HG03108 (cell line): ENCODE data around the gene SKIDA1.
"Not testable (repeated sequence)": the region's sequence is repeated elsewhere in the genome, so short reads cannot be mapped to it uniquely, and the experiment has no call there.

Source experiments
- ATAC-seq: cut with Tn5 transposase; IDR thresholded peaks from one replicate; pipeline ENCODE4 v1.9.1; 2021; ENCODE audit warnings: moderate library complexity; ENCODE audit not compliant: unreplicated experiment

The SKIDA1 gene

GRCh38 chr10:21525367-21526187 lies at the start of gene SKIDA1:
TSS of gene SKIDA1 (minus strand) at chr10:21525682. CDS start at chr10:21517822, 7,860 bp downstream.
- peak; percentile 42 for ATAC-seq

- ATAC-seq, result not testable (repeated sequence)
These were observed 49.0 kb upstream of the SKIDA1 start for GRCh38 chr10:21574514-21574913.

- no peak for ATAC-seq
These were observed 47.1 kb upstream of the SKIDA1 start for GRCh38 chr10:21572578-21572977.

- ATAC-seq, result no peak
These were observed 45.5 kb upstream of the SKIDA1 start for GRCh38 chr10:21570761-21571521.

GRCh38 chr10:21558984-21559383 lies 33.5 kb upstream of the SKIDA1 start:
- not testable (repeated sequence) for ATAC-seq

- ATAC-seq, result no peak
These were observed 31.0 kb upstream of the SKIDA1 start for GRCh38 chr10:21556527-21556926.

GRCh38 chr10:21552638-21553037 lies 27.2 kb upstream of the SKIDA1 start:
- no peak for ATAC-seq

- no peak for ATAC-seq
These were observed 21.8 kb upstream of the SKIDA1 start for GRCh38 chr10:21547246-21547645.

- not testable (repeated sequence) for ATAC-seq
These were observed 15.2 kb upstream of the SKIDA1 start for GRCh38 chr10:21540701-21541100.

GRCh38 chr10:21536874-21537273 lies 11.4 kb upstream of the SKIDA1 start:
- no peak for ATAC-seq

- ATAC-seq, result not testable (repeated sequence)
These were observed 10.5 kb upstream of the SKIDA1 start for GRCh38 chr10:21535976-21536375.

- no peak for ATAC-seq
These were observed 10.0 kb upstream of the SKIDA1 start for GRCh38 chr10:21535494-21535965.

GRCh38 chr10:21534604-21535493 lies 9.4 kb upstream of the SKIDA1 start:
- peak; percentile 21 for ATAC-seq

GRCh38 chr10:21534280-21534586 lies 8.8 kb upstream of the SKIDA1 start:
- ATAC-seq, result no peak

GRCh38 chr10:21533467-21534279 lies 8.2 kb upstream of the SKIDA1 start, which contains the start of gene MLLT10:
TSS of gene MLLT10 (plus strand) at chr10:21534232. CDS start at chr10:21534645, 413 bp downstream.
- ATAC-seq, result peak; percentile 81

GRCh38 chr10:21532694-21533466 lies 7.4 kb upstream of the SKIDA1 start:
- no peak for ATAC-seq

- ATAC-seq, result no peak
These were observed 5.7 kb upstream of the SKIDA1 start for GRCh38 chr10:21531164-21531563.

- no peak for ATAC-seq
These were observed 5.2 kb upstream of the SKIDA1 start for GRCh38 chr10:21530641-21531040.

- no peak for ATAC-seq
These were observed 4.7 kb upstream of the SKIDA1 start for GRCh38 chr10:21530168-21530567.
